GM21737 (cell line): ENCODE results near the gene ANKS1B.
"Not testable (repeated sequence)": the region's sequence is repeated elsewhere in the genome, so short reads cannot be mapped to it uniquely, and the experiment has no call there.

Experiments used
- ATAC-seq: cut with Tn5 transposase; IDR thresholded peaks from one replicate; pipeline ENCODE4 v1.9.1; 2021; ENCODE audit warnings: mild to moderate bottlenecking, moderate library complexity; ENCODE audit not compliant: unreplicated experiment

ANKS1B gene

GRCh38 chr12:99879439-99879838 lies 105.3 kb downstream of the ANKS1B start:
- no peak for ATAC-seq

DNA sequence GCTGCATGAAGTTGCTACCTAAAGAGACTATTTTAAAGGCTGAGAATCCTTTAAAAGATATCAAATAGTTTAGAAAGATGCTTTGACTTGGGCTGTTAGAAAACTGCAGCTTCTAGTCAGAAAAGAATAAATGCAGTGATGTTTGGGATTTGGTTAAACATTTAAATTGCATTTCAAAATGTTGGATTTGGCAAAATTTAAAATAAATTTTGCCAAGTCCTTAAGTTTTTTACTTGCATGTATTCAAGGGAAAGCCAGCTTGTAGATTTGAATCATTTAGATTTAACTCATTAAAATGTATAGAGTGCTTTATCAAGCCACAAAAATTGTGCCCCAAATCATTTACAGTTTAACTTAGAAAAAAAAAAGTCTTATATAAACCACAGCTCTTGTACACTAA lies 109.7 kb downstream of the ANKS1B start:
- no peak for ATAC-seq

GRCh38 chr12:99870085-99870484 lies 114.7 kb downstream of the ANKS1B start:
- no peak for ATAC-seq

- ATAC-seq = no peak
These were observed 123.0 kb downstream of the ANKS1B start for GRCh38 chr12:99861731-99862130.

DNA sequence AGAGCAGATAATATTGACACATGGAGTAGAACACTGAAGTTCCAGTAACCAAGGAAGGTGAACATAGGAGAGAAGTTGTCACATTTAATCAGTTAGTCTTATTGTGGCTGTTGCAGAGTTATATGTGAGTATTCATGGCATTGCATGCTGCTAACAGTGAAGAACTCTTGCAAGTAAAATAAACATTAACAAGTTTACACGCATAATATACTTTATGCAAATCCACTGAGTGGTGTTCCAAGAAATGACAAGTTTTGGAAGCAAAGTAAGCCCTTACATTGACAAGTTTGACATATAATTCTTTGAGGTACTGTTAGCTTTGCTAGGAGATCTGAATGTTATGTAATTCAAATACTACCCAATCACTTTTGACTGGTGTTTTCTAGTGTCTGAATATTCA lies 125.6 kb downstream of the ANKS1B start:
- ATAC-seq = no peak

DNA sequence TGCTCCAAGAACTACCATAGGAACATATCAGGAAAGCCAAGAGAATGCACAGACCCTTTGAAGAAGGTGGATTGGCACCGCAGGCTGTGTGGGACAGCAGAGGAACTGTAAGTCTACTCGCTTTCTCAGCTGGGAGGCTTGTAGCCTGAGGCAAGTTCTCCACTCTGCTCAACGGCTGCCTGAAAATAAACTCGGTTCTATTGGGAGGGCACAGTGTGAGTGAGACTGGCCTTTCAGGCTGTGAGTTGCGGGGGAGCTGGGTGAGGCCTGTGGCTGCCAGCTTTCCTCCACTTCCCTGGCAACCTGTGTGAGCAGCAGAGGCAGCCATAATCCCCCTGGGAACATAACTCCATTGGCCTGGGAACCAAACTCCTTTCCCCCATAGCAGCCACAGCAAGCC lies 132.1 kb downstream of the ANKS1B start:
- no peak for ATAC-seq

DNA sequence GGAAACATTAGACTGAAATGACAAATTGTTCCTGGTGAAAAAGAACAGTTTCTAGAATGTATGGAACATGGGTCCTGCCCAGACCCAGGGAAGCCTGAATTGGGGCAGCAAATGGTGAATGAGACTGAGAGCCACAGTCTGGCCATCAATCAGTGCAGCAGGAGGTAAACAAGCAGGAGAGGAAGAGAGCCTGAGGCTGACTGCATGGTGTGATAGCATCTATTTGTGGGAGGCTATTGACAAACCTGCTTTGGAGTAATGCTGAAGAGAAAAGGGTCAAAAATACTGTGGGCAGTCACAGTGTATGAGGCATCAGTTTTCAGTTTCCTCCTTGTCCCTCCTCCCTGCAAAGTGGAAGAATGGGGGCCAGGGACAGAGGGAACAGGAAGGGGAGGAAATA lies 136.8 kb downstream of the ANKS1B start:
- no peak for ATAC-seq

DNA sequence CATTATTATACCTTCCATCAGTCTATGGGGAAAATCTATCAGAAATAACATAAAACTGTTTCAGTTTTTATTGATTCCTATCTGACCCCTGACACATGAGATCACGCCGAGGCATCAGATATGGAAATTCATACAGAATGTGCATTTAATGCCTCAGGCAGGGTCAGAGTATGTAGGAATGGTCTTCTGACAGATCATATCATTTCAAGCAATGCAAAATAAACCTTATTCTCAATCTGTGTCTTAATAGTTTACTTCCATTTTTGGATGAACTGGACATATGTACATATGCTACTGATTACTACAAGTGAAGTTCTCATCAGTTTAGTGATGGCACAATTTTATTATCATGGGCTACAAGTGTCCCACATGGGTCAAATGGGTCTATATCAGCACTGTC lies 150.0 kb downstream of the ANKS1B start:
- ATAC-seq = no peak

- no peak for ATAC-seq
These were observed 151.3 kb downstream of the ANKS1B start for GRCh38 chr12:99833397-99833796.

GRCh38 chr12:99824900-99825542 lies 159.7 kb downstream of the ANKS1B start:
- no peak for ATAC-seq

- no peak for ATAC-seq
These were observed 162.5 kb downstream of the ANKS1B start for GRCh38 chr12:99822273-99822672.

DNA sequence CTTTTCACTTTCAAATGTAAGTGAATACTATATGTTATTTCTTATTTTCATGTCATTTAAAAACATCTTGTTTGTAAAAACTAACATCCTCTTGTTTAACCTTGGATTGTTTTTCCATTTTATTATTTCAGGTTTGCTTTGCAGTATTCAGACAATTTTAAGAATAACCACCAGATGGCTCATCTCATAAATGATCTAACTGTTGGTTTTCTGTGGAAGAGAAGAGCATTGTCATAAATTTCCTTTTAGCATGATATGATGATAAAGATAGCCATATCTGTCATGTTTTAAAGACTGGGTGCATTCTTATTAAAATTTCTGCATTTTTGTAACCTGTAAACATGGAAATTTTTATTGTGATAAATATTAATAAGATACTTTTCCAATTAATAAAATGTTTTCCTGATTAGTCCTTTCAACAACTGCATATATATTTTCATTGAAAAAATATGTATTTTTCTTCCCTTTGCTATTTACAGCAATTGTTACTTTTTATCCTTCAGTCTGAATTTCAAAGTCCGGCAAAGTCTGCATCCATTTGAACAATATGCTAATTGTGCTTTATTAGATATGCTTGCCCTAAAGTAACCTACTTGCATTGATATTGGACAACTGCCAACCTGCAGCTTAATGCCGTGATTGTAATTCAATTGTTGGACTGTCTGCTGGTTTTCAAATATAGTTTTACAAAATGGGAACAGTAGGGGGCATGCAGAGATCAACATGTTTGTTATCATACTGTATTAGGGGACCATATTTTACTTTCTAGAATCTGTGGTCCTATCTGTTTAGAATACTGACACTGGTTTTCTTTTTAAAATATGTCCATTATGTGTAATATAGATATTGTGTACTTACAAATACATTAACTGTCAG lies 173.8 kb downstream of the ANKS1B start:
- no peak for ATAC-seq

DNA sequence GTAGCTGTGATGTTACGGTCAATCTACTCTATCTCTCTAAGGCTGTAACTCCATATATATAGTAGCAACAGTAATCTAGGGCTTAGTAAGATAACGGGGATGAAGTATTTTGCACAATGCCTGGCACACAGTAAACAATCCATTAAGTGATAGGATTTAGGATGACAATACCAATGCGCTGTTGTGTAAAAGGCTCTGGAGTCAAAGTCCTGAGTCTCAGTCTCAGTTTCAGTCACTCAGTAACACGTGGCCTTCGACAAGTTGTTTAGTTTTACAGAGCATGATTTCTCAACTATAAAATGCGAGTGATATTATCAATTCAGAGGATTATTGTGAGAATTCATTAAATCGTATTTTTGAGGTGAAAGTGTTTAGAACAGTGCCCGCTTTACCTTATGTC lies 174.8 kb downstream of the ANKS1B start:
- no peak for ATAC-seq

DNA sequence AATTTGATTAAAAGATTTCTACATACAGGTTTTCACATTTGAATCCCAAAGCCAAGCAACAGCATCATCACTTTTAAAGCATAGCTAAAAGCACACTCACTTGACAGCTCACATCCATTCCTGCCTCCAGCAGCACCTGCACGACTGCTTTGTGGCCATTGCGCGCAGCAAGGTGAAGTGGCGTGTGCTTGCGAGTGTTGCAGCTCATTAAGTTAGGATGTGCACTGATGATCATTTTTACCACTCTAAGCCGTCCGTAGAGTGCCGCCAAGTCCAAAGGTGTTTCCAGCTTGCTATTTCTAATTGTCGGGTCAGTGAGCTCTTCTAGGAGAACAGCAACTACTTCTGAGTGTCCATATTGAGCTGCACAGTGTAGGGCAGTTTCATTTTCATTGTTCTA lies 178.4 kb downstream of the ANKS1B start:
- no peak for ATAC-seq

GRCh38 chr12:99804715-99805114 lies 180.0 kb downstream of the ANKS1B start:
- ATAC-seq = no peak

DNA sequence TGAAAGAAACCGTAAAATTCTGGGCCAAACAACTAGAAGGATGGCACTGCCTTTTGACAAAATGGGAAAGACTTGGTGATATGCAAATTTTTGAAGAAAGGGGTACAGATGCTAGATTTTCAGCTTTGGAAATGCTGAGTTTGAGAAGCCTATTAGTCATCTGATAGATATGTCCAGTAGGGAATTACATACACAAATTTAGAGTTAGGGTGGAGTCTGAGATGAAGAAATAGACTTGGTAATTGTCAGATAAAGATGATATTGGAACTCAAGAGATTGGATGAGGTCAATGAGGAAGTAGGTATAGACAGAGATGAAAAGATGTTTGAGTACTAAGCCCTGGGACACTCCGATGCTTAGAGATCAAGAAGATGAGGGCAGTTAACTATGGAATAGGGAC lies 184.1 kb downstream of the ANKS1B start:
- ATAC-seq = no peak

DNA sequence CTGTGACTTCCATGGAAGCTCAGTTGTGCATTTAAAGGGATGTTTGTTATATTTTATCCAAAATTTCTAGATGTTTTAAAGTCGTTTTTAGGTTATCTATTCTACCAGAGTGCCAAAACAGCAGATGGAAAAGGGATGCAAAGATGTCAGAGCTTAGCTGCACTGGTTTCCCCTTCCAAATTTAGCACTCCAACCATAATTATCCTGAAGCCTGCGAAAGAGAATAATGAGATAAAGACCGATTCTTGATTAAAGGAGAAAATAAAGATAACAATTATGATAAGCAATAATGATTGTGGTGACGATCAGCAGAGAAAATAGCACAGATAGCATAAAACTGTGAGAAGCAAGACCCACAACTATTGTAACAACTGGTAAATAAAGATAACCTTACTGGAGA lies 186.8 kb downstream of the ANKS1B start:
- not testable (repeated sequence) for ATAC-seq

DNA sequence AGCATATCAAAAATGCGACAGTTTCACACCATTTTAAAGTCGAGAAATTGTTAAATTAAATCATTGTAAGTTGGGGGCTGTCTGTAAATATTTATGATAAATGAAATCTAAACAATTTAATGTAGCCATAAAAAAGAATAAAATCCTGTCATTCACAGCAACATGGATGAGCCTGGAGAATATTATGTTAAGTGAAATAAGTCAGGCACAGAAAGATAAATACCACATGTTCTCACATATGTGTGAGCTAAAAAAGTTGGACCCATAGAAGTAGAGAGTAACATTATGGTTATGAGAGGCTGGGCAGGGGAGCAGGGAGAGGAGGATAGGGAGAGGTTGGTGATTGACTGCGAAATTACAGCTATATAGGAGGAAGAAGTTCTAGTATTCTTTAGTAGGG lies 201.3 kb downstream of the ANKS1B start:
- no peak for ATAC-seq

DNA sequence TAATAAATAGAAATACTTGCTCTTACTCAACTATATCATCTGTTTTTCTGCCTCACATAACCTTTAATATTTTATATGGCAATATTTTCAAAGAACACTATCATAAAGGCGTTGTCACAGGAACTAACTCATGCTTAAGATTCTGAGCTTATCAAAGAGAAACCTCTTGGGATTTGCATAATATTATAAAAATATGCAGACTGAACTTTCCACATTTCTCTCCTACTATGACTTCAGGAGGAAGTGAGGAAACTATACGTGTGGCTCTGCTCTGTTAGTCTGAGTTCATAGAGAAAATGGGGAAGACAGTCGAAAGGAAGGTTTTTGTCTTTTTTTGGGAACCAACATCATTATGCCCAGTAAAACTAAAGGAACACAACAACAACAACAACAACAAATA lies 212.5 kb downstream of the ANKS1B start:
- ATAC-seq = no peak

DNA sequence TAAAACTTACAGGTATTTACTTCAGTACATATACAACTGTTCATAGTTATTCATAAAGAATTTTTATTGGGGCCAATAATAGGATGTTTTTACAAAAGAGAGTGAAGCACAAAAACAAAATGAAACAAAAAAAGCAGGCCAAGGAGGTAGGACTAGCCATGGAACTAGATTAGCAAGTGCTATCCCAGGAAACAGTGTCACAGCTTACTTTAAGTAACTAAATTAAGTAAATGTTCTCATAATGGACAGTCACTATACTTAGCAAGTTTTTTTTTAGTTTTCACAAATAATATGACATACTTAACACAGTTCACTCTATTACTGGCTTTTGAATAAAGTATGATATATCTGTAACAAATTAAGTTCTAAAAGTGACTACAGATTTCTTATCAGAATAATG lies 213.1 kb downstream of the ANKS1B start:
- no peak for ATAC-seq

DNA sequence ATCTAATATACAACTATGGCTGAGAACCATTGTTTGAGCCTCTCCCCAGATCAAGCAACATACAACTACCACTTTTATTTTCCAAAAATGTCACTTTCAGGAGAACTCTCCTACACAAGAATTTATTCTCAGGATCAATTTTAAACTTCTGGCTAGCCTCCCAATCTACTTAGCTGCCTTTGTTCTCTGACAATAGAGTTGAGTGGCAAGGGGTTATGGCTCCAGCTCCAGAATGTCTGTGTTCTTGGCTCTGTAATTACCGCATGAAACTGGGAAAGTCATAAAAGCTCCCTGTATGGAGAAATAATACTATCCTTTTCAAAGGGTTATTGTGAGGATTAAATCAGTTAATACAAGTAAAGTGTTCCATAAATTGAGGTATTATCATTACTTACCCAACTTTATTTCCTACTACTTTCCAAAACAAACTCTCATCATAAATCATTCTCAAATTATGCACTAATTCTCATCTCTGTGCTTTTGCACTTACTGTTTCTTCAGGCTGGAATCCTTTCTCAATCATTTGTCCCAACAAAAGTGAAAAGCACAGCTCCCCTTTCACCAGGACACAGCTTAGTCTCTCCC lies 215.2 kb downstream of the ANKS1B start:
- ATAC-seq = no peak

GRCh38 chr12:99768758-99769157 lies 216.0 kb downstream of the ANKS1B start:
- ATAC-seq = no peak
